CD4-positive, CD25-positive, alpha-beta regulatory T cell (primary cell): ENCODE data around the gene MAGI2. TPM values are rescaled to one million over a fixed set of nuclear protein-coding genes. Genes with fewer than 3 reads are reported as not detected.
A peak's percentile ranks its signal among the peaks of the same experiment; 100 is the strongest.

Source experiments
- ATAC-seq, 2 donors: fragments of 150-1000 bp; cut with Tn5 transposase; one replicate each; pipeline ENCODE4 v1.10.0; 2021; ENCODE audit warnings: low read depth in 2 of 2, moderate number of reproducible peaks in 2 of 2, moderate library complexity in 1 of 2
- DNase-seq, 3 donors: peaks; one replicate each; pipeline versions ENCODE4 v3.0.0 to v3.0.0-alpha.2; 2012 to 2022; ENCODE audit warnings: mixed read lengths in 1 of 3
- H3K27ac ChIP-seq: one replicate; pipeline ENCODE4 v1.7.0; 2013; ENCODE audit warnings: mild to moderate bottlenecking, low read length; ENCODE audit not compliant: insufficient read depth, poor library complexity, severe bottlenecking
- H3K27me3 ChIP-seq: one replicate; pipeline ENCODE4 v1.7.0; 2013; ENCODE audit warnings: low read length; ENCODE audit not compliant: control insufficient read depth, insufficient read depth
- H3K36me3 ChIP-seq: one replicate; pipeline ENCODE4 v1.7.0; 2013; ENCODE audit warnings: mild to moderate bottlenecking, low read length, moderate library complexity; ENCODE audit not compliant: control insufficient read depth, insufficient read depth
- H3K4me1 ChIP-seq: 2 replicates; pipeline ENCODE4 v1.7.0; 2013; ENCODE audit warnings: mild to moderate bottlenecking, low read length; ENCODE audit not compliant: insufficient read depth, control insufficient read depth, poor library complexity, severe bottlenecking
- H3K4me3 ChIP-seq: one replicate; pipeline ENCODE4 v1.7.0; 2013; ENCODE audit warnings: low read depth, mild to moderate bottlenecking, low read length, moderate library complexity
- H3K9me3 ChIP-seq, 2 experiments: 1 replicate in 1 of 2; 2 replicates in 1 of 2; pipeline ENCODE4 v1.7.0; 2013; ENCODE audit warnings: low read length in 2 of 2, mild to moderate bottlenecking in 1 of 2, moderate library complexity in 1 of 2; ENCODE audit not compliant: control insufficient read depth in 2 of 2
- H3K27ac Mint-ChIP-seq, 3 donors: one replicate each; pipeline ENCODE4 v1.8.0; 2020 to 2022; ENCODE audit warnings: mild to moderate bottlenecking in 3 of 3, mixed read lengths in 3 of 3, moderate library complexity in 2 of 3
- H3K27me3 Mint-ChIP-seq: one replicate; pipeline ENCODE4 v1.8.0; 2022; ENCODE audit warnings: mild to moderate bottlenecking, mixed read lengths
- H3K36me3 Mint-ChIP-seq: one replicate; pipeline ENCODE4 v1.8.0; 2020; ENCODE audit warnings: mixed read lengths
- H3K4me1 Mint-ChIP-seq, 4 donors: one replicate each; pipeline ENCODE4 v1.8.0; 2020 to 2022; ENCODE audit warnings: mixed read lengths in 4 of 4, mild to moderate bottlenecking in 1 of 4
- H3K4me3 Mint-ChIP-seq, 4 donors: one replicate each; pipeline ENCODE4 v1.8.0; 2020 to 2022; ENCODE audit warnings: mild to moderate bottlenecking in 4 of 4, mixed read lengths in 4 of 4, moderate library complexity in 3 of 4
- H3K9me3 Mint-ChIP-seq, 7 donors: one replicate each; pipeline ENCODE4 v1.8.0; 2020 to 2022; ENCODE audit warnings: mixed read lengths in 7 of 7, mild to moderate bottlenecking in 3 of 7, moderate library complexity in 2 of 7
- polyA plus RNA-seq, 4 donors: library from polyadenylated mRNA; unstranded; fragments of 300-500 nt; fragmentation: Illumina TruSeq; gene quantifications; one replicate each; pipeline ENCODE4 v1.2.3, GENCODE V29; 2021
- total RNA-seq: library from RNA; stranded (reverse); gene quantifications from one replicate; pipeline ENCODE4 v1.2.3, GENCODE V29; 2022

The MAGI2 gene
- total RNA-seq, result not detected
- polyA plus RNA-seq, result not detected

- Histone ChIP-seq H3K4me1 (no peaks in the 10 kb centered on the region), H3K27me3 (no peaks in the 10 kb centered on the region), H3K4me3 (no peak within 1 kb of the TSS), H3K36me3 (no peaks in the 10 kb centered on the region), H3K9me3 (no peaks in the 10 kb centered on the region), H3K27ac (no peak within 1 kb of the TSS)
- H3K27me3 Mint-ChIP-seq, result peaks cover 13% of the 10 kb centered on the region
- peaks cover 0 to 9% (median 3%) of the 10 kb centered on the region in 7 donors for H3K9me3 Mint-ChIP-seq
- H3K4me1 Mint-ChIP-seq, result peaks cover 0 to 13% (median 2%) of the 10 kb centered on the region in 4 donors
- H3K4me3 Mint-ChIP-seq, result peak within 1 kb of the TSS; percentile 49 to 87 (median 66)
- H3K27ac Mint-ChIP-seq, result peak within 1 kb of the TSS in 2 of 3 donors; percentile 46 to 79
- DNase-seq (peak; percentile 6 to 21 (median 8)), ATAC-seq (peak in 1 of 2 donors; percentile 23)
- no peaks in the 10 kb centered on the region for H3K36me3 Mint-ChIP-seq
Observed at GRCh38 chr7:79453558-79454360, at the start of gene MAGI2. TSS of gene MAGI2 (minus strand) at chr7:79453667. CDS start at chr7:79453320, 347 bp downstream.

- Histone ChIP-seq H3K27me3 (no peaks in the 10 kb centered on the region), H3K4me1 (no peaks in the 10 kb centered on the region), H3K36me3 (no peaks in the 10 kb centered on the region), H3K27ac (no peak overlapping the region), H3K9me3 (peaks cover 0 to 6% of the 10 kb centered on the region in 2 experiments), H3K4me3 (no peak overlapping the region)
- Mint-ChIP-seq H3K4me3 (no peak overlapping the region), H3K27me3 (no peaks in the 10 kb centered on the region), H3K36me3 (no peaks in the 10 kb centered on the region), H3K27ac (no peak overlapping the region), H3K9me3 (peaks cover 0 to 9% (median 4%) of the 10 kb centered on the region in 7 donors), H3K4me1 (no peaks in the 10 kb centered on the region)
- ATAC-seq (no peak), DNase-seq (no peak)
Observed at GRCh38 chr7:79502151-79502550, 48.7 kb upstream of the MAGI2 start.

GRCh38 chr7:79500759-79501158, 47.3 kb upstream of the MAGI2 start:
- no peaks in the 10 kb centered on the region for H3K4me1 Mint-ChIP-seq
- Histone ChIP-seq H3K36me3 (no peaks in the 10 kb centered on the region), H3K9me3 (peaks cover 0 to 6% of the 10 kb centered on the region in 2 experiments), H3K4me3 (no peak overlapping the region), H3K4me1 (no peaks in the 10 kb centered on the region), H3K27ac (no peak overlapping the region), H3K27me3 (no peaks in the 10 kb centered on the region)
- H3K36me3 Mint-ChIP-seq, result no peaks in the 10 kb centered on the region
- no peak overlapping the region for H3K4me3 Mint-ChIP-seq
- DNase-seq, result no peak
- H3K27ac Mint-ChIP-seq, result no peak overlapping the region
- H3K27me3 Mint-ChIP-seq, result no peaks in the 10 kb centered on the region
- no peak for ATAC-seq
- peaks cover 0 to 9% (median 6%) of the 10 kb centered on the region in 7 donors for H3K9me3 Mint-ChIP-seq

- Mint-ChIP-seq H3K27me3 (no peaks in the 10 kb centered on the region), H3K27ac (no peak overlapping the region), H3K4me1 (no peaks in the 10 kb centered on the region), H3K36me3 (no peaks in the 10 kb centered on the region), H3K9me3 (peaks cover 0 to 9% (median 5%) of the 10 kb centered on the region in 7 donors), H3K4me3 (no peak overlapping the region)
- H3K27ac ChIP-seq, result no peak overlapping the region
- no peak for DNase-seq
- H3K27me3 ChIP-seq, result no peaks in the 10 kb centered on the region
- H3K36me3 ChIP-seq, result no peaks in the 10 kb centered on the region
- H3K9me3 ChIP-seq, result no peaks in the 10 kb centered on the region
- no peak for ATAC-seq
- H3K4me1 ChIP-seq, result no peaks in the 10 kb centered on the region
- no peak overlapping the region for H3K4me3 ChIP-seq
Observed at GRCh38 chr7:79497728-79498127, 44.3 kb upstream of the MAGI2 start.

GRCh38 chr7:79495544-79496272, 42.2 kb upstream of the MAGI2 start:
- Histone ChIP-seq H3K27me3 (no peaks in the 10 kb centered on the region), H3K4me1 (no peaks in the 10 kb centered on the region), H3K36me3 (no peaks in the 10 kb centered on the region), H3K27ac (no peak overlapping the region), H3K9me3 (no peaks in the 10 kb centered on the region), H3K4me3 (no peak overlapping the region)
- Mint-ChIP-seq H3K4me1 (no peaks in the 10 kb centered on the region), H3K27ac (no peak overlapping the region), H3K4me3 (no peak overlapping the region), H3K27me3 (no peaks in the 10 kb centered on the region), H3K9me3 (peaks cover 0 to 9% (median 3%) of the 10 kb centered on the region in 7 donors), H3K36me3 (no peaks in the 10 kb centered on the region)
- no peak for DNase-seq
- ATAC-seq, result no peak

- Histone ChIP-seq H3K4me3 (no peak overlapping the region), H3K27me3 (no peaks in the 10 kb centered on the region), H3K36me3 (no peaks in the 10 kb centered on the region), H3K9me3 (no peaks in the 10 kb centered on the region), H3K4me1 (no peaks in the 10 kb centered on the region), H3K27ac (no peak overlapping the region)
- no peak for ATAC-seq
- no peak for DNase-seq
- Mint-ChIP-seq H3K27ac (no peak overlapping the region), H3K4me3 (no peak overlapping the region), H3K9me3 (peaks cover 0 to 15% (median 3%) of the 10 kb centered on the region in 7 donors), H3K4me1 (no peaks in the 10 kb centered on the region), H3K27me3 (no peaks in the 10 kb centered on the region), H3K36me3 (no peaks in the 10 kb centered on the region)
Observed at GRCh38 chr7:79494046-79494445, 40.6 kb upstream of the MAGI2 start.

GRCh38 chr7:79489371-79489770, 35.9 kb upstream of the MAGI2 start:
- no peak for ATAC-seq
- no peaks in the 10 kb centered on the region for H3K36me3 Mint-ChIP-seq
- no peaks in the 10 kb centered on the region for H3K4me1 ChIP-seq

More at GRCh38 chr7:79489371-79489770, 35.9 kb upstream of the MAGI2 start:
- Mint-ChIP-seq H3K4me3 (no peak overlapping the region), H3K9me3 (peaks cover 0 to 7% (median 0%) of the 10 kb centered on the region in 7 donors), H3K4me1 (no peaks in the 10 kb centered on the region), H3K27ac (no peak overlapping the region), H3K27me3 (no peaks in the 10 kb centered on the region)
- no peak for DNase-seq
- H3K27me3 ChIP-seq, result no peaks in the 10 kb centered on the region
- H3K4me3 ChIP-seq, result no peak overlapping the region
- no peaks in the 10 kb centered on the region for H3K36me3 ChIP-seq
- no peak overlapping the region for H3K27ac ChIP-seq
- no peaks in the 10 kb centered on the region for H3K9me3 ChIP-seq
